ENCODE results near the gene ADH5. TPM values are rescaled to one million over a fixed set of nuclear protein-coding genes. Genes with fewer than 3 reads are reported as not detected.
A peak's percentile ranks its signal among the peaks of the same experiment; 100 is the strongest.
"Not testable (repeated sequence)": the region's sequence is repeated elsewhere in the genome, so short reads cannot be mapped to it uniquely, and the experiment has no call there.

ADH5 gene
- total RNA-seq, 1 donor from 2014 or later: 115 TPM

- no peak for DNase-seq
Measured at GRCh38 chr4:99082192-99082591, 6.4 kb downstream of the ADH5 start.

GRCh38 chr4:99080869-99081268, 7.7 kb downstream of the ADH5 start:
- not testable (repeated sequence) for DNase-seq

GRCh38 chr4:99079625-99080295, 8.8 kb downstream of the ADH5 start:
- no peak for DNase-seq

GRCh38 chr4:99078931-99079624, 9.5 kb downstream of the ADH5 start:
- no peak for DNase-seq

GRCh38 chr4:99078336-99078735, 10.3 kb downstream of the ADH5 start:
- DNase-seq: no peak

- no peak for DNase-seq
Measured at GRCh38 chr4:99077177-99077576, 11.4 kb downstream of the ADH5 start.

GRCh38 chr4:99076292-99076976, 12.2 kb downstream of the ADH5 start:
- DNase-seq: no peak

GRCh38 chr4:99074816-99075215, 13.8 kb downstream of the ADH5 start:
- DNase-seq: no peak

GRCh38 chr4:99071159-99071558, 17.4 kb downstream of the ADH5 start:
- DNase-seq: no peak

GRCh38 chr4:99067617-99068016, 21.0 kb downstream of the ADH5 start:
- DNase-seq: no peak

- DNase-seq: not testable (repeated sequence)
Measured at GRCh38 chr4:99065521-99065920, 23.1 kb downstream of the ADH5 start.

- peak; percentile 11 for DNase-seq
Measured at GRCh38 chr4:99062120-99062519, 26.5 kb downstream of the ADH5 start.

- DNase-seq: no peak
Measured at GRCh38 chr4:99061048-99061700, 27.4 kb downstream of the ADH5 start.

- DNase-seq: no peak
Measured at GRCh38 chr4:99059550-99059949, 29.0 kb downstream of the ADH5 start.

- no peak for DNase-seq
Measured at GRCh38 chr4:99058228-99058627, 30.4 kb downstream of the ADH5 start.

- DNase-seq: no peak
Measured at GRCh38 chr4:99054428-99054994, 34.1 kb downstream of the ADH5 start.

GRCh38 chr4:99052902-99053301, 35.7 kb downstream of the ADH5 start:
- DNase-seq: no peak

GRCh38 chr4:99047710-99048109, 40.9 kb downstream of the ADH5 start:
- DNase-seq: no peak

- no peak for DNase-seq
Measured at GRCh38 chr4:99043346-99043745, 45.2 kb downstream of the ADH5 start.

- no peak for DNase-seq
Measured at GRCh38 chr4:99038213-99038612, 50.4 kb downstream of the ADH5 start.

- no peak for DNase-seq
Measured at GRCh38 chr4:99033956-99034355, 54.6 kb downstream of the ADH5 start.

- no peak for DNase-seq
Measured at GRCh38 chr4:99029852-99030251, 58.7 kb downstream of the ADH5 start.
